GM19395 (cell line): ENCODE results near the gene ABCC1.

Experiments used
- ATAC-seq: cut with Tn5 transposase; IDR thresholded peaks from one replicate; pipeline ENCODE4 v1.9.1; 2021; ENCODE audit warnings: mild to moderate bottlenecking, moderate library complexity; ENCODE audit not compliant: unreplicated experiment

Gene ABCC1

GRCh38 chr16:16017812-16018211, 68.4 kb downstream of the ABCC1 start:
- no peak for ATAC-seq

GRCh38 chr16:16018705-16019104, 69.3 kb downstream of the ABCC1 start:
- ATAC-seq: no peak

- no peak for ATAC-seq
Observed at GRCh38 chr16:16019488-16019887, 70.1 kb downstream of the ABCC1 start.

GRCh38 chr16:16020291-16020690, 70.9 kb downstream of the ABCC1 start:
- ATAC-seq: no peak

GRCh38 chr16:16021020-16021419, 71.6 kb downstream of the ABCC1 start:
- no peak for ATAC-seq

GRCh38 chr16:16021646-16021987, 72.2 kb downstream of the ABCC1 start:
- ATAC-seq: no peak

GRCh38 chr16:16021988-16022682, 72.7 kb downstream of the ABCC1 start:
- no peak for ATAC-seq

GRCh38 chr16:16022683-16023064, 73.3 kb downstream of the ABCC1 start:
- ATAC-seq: no peak

GRCh38 chr16:16025214-16025968, 76.0 kb downstream of the ABCC1 start:
- peak; percentile 68 for ATAC-seq

- ATAC-seq: no peak
Observed at GRCh38 chr16:16027728-16028310, 78.4 kb downstream of the ABCC1 start.

- no peak for ATAC-seq
Observed at GRCh38 chr16:16028311-16028999, 79.0 kb downstream of the ABCC1 start.

- no peak for ATAC-seq
Observed at GRCh38 chr16:16029431-16030011, 80.1 kb downstream of the ABCC1 start.

- no peak for ATAC-seq
Observed at GRCh38 chr16:16030449-16030848, 81.0 kb downstream of the ABCC1 start.

- ATAC-seq: no peak
Observed at GRCh38 chr16:16031401-16031800, 82.0 kb downstream of the ABCC1 start.

GRCh38 chr16:16032271-16032979, 83.0 kb downstream of the ABCC1 start:
- no peak for ATAC-seq

- no peak for ATAC-seq
Observed at GRCh38 chr16:16033208-16033717, 83.8 kb downstream of the ABCC1 start.

- no peak for ATAC-seq
Observed at GRCh38 chr16:16036359-16036792, 87.0 kb downstream of the ABCC1 start.

GRCh38 chr16:16037521-16037920, 88.1 kb downstream of the ABCC1 start:
- ATAC-seq: no peak

- ATAC-seq: no peak
Observed at GRCh38 chr16:16037970-16038369, 88.6 kb downstream of the ABCC1 start.

- ATAC-seq: no peak
Observed at GRCh38 chr16:16038950-16039349, 89.5 kb downstream of the ABCC1 start.
